Stimulated activated CD4-positive, alpha-beta T cell treated with anti-CD3 and anti-CD28 coated beads, Interleukin-15, amount 100 ng/mL, for 1 hour (primary cell): ENCODE measurements around the gene ADCYAP1R1.

Experiments used
- DNase-seq, 2 donors: peaks; one replicate each; pipeline ENCODE4 v3.0.0-alpha.2; 2020; ENCODE audit warnings: low read depth in 1 of 2, low spot score in 1 of 2

The ADCYAP1R1 gene

DNA sequence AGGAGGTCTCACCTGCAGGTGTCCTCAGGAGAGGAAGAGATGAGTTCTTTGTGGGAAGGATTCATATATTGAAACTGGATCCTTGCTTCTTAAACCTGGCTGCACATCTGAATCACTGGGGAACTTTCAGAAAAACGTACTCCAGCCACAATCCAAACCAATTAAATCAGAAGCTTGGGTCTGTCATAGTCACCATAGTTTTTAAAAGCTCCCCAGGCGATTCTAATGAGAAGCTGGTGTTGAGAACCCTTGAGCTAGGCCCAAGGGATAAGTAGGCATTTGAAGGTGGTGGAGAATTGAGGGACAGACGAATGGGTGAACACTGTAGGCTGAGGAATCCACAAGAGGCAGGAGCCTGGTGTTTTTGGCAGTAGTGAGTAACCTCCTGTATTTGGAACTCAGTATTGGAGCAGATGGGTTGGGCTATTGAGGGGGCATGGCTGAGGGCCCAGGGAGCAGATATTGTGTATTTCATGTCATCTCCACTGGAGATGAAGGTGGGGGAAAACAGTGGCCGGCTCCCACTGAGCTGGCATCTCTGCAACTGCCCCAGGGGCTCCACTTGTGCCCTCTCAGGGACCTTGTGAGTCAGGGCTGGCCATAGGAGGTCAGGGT is 14.5 kb downstream of the ADCYAP1R1 start:
- no peak for DNase-seq

DNA sequence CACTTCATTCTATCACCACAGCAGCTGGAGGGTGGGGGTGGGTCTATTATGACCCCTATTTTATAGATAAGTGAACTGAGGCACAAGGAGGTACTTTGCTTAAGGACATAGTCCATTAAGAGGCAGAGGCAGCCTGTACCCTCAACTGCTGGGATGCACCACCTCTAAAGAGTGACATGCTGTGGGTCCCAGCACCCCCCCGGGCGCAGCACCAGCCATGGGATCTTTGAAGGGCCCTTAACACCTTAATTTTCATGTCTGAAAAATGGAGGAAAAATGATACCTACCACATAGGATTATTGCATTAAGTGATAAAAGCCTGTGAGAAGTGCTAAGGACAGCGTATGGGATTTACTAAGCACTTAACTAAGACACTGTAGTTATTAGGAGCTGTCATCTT is 15.4 kb downstream of the ADCYAP1R1 start:
- no peak for DNase-seq

DNA sequence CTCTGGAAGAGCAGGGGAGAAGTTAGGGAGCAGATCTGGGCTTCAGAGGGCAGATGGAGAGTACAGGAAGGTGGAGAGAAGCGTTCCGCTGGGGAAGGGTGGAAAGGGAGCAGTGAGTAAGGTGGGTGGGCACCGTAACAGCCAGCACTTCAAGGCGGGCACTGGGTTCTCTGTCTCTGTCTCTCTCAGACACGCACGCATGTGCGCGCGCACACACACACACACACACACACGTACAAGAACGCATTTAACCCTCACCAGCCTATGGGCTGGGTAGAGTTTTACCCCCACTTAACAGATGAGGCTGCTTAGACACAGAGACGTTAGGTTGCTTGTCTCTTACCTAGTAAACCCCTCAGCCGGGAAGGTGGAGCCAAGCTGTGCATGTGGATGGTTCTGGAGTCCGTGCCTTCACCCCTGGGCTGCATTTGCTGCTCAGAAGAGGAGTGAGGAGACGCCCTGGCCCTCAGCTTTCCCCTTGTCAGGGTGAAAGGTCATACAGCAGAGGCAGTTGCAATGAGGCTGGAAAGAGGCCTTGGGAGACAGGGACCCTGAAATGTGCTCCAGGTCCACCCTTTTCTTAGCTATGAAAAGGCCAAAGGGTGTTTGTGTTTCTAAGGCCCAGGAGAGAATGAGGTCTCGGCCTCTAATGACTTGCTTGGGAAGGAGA is 16.0 kb downstream of the ADCYAP1R1 start:
- DNase-seq: no peak

DNA sequence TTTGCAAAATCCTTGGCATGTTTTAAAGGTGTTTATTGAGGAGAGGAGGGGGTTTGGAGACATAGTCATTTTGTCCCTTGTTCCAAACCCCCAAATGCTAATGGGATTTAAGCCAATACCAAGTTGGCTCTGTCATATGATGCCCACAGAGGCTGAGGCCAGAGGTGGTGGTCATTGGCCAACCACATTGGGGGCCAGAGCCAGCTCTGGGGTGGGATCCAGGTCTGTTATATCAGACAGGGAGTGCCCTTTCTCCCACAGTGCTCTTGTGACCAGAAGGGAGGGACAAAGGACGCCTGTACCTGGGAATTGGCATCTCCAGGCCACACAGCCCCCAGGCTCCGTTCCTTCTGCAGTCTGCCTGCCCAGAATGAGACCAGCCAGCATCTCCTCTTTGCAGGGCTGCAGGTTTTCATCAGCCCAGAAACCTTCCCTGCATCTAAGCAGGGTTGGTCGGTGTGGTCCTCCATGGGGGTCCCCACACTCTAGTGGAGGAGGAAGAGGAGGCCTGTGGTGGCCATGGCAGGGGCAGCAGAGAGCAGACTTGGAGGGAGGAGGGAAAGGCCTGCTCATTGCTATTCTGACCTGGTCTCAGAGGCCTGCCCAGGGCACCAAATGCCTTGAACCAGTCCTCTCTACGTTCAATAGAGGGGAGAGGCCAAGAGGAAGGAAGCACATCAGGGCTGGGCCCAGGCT is 17.9 kb downstream of the ADCYAP1R1 start:
- no peak for DNase-seq

DNA sequence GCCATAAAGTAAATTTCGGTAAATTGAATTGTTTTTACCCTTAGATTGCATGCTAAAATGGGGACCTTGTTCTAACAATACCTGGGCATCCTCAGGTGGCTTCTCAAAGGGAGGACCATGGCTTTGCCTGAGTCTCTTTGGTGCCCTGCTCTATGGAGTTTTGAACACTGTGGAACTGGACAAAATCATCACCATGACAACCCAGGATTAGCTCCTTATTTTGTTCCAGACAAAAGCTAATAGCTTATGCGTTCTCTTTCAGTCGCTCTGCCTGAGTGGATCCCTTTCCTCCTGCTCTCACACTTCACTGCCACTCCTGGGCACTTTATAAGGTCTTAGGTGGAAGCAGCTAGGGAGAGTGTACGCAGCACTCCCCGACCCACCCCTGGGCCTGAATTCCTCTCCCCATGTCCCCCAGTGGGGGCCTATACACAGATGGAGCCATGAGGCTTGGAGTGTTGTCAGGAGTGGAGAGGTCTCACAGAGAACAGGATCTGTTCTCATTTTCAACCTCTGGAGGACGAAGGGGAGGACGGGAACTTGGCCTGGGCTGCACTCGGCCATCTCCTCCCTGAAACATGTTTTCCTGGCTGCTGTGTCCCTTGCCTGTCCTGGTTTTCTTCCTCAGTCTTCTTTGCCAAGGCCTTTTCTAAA is 19.0 kb downstream of the ADCYAP1R1 start:
- no peak for DNase-seq

DNA sequence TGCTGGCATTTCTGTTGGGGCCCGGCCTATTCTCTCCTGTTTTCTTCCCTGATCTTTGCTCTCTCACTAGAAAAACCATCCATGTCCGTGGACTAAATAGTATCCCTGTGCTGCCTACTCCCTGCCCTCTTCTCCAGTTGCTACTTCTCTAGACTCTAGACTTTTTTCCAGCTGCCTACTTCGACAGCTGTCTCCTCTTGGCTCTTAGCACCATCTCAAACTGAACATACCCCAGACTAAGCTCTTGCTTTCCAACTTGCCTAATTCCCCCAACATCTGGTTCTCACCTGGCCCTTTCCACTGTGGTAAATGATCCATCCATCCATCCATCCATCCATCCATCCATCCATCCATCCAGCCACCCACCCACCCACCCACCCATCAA is 19.5 kb downstream of the ADCYAP1R1 start:
- DNase-seq: no peak

DNA sequence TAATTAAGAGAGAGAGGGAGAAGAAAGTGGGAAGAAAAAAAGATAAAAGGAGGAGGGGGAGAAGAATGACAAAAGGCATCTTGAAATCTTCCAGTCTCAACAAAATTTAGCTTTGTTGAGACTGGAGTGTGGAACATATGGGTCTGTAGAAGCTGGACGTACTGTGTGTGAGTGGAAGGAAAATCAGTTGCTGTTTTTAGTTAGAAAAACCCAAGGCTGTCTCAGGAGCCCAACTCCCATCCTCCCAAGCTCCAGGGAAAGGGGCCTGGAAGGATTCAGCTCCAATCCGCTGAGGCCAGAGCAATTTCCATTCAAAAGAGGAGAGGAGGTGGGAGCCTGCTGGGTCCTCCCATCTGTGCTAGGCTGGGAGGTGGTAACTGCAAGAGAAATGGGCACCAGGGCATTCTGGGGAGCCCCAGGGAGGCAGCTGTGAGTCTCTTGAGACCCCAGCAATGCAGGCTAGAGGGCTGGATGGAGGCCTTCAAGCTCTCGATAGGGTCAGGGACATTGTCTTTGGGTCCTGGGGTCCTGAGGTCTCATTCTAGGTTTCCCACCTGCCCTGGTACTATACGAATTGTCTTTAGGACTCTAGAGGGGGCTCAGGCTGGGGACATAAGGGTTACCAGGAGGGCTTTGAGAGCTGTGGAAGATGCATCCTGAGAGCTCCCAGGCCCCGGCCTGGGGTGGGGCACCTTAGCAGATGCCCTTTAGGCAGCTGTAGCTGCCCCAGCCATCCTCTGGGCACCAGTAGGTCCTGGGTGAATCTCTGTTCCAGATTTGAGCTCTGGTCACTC is 21.4 kb downstream of the ADCYAP1R1 start:
- no peak for DNase-seq

DNA sequence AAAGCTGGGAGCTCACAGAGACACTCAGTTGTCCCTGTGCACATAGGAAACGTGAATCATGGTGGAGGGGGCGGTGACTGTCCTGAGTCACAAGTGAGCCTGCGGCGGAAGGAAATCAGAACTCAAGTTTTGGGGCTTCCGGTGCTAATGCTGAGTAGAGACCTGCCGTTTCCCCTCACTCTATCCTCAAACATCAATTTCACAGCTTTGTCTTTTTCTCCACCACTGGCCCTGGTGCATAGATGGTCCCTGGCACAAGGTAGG is 21.9 kb downstream of the ADCYAP1R1 start:
- no peak for DNase-seq

DNA sequence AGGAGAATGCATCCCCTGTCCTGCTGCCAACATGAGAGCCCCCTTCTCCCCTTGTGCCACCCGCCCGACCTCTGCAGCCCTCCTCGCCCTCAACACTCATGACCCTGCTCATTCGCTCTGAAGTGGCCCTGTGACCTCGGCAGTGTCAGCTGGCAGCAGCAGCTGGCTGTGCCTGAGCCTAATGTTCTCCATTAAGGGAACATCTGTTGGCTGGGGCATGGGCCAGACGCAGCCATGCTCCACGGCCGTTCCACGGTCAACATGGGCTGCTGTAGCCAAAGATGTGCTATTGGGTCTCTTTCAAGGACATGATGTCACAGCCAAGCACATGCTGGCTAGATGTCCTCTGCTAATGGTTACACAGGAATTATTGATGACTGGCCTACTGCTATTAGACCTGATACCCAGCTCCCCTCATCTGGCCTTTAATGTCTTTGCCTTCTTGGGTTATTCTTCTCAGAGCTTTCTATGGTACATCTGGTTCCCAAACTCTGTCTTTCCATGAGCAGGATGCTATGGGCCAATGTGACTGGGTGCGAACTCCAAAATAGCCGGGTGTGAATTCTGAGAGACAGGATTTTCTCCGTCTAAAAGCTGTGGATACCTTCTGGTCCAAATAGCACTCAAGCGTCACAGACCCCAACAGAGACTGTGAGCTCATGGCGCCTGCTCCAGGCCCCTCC is 22.4 kb downstream of the ADCYAP1R1 start:
- DNase-seq: no peak

DNA sequence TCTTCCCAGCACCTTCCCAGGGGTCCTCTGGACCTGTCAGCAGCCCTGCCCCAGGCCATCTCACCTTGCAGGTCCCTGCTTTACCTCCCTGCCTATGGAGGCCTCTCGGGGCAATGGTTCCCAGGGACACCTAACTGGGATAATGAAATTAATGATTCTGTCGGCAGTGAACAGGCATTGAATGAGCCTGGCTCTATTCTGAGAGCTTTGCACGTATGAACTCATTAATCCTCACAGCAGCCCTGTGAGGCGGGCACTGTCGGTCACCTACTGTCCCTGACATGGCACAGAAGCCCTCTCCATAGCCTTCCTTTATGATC is 22.9 kb downstream of the ADCYAP1R1 start:
- DNase-seq: no peak

DNA sequence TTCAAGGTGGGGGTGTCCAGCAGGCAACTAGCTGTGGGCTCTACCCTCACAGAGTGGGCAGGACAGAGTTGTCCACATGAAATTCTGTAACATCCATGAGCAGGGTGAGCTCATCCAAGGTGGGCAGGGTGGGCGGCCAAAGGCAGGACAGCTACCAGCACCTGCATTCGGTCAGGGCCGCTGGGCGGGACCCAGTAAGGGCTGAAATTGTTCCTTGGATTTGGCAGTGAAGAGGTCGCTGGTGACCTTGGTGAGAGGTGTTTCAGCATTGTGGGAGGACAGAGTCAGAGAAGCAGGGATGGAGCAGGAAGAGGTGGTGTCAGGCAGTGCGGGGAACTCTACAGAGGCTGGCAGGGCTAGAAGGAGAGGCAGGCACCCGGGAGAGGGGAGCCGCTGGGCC is 23.9 kb downstream of the ADCYAP1R1 start:
- DNase-seq: no peak

DNA sequence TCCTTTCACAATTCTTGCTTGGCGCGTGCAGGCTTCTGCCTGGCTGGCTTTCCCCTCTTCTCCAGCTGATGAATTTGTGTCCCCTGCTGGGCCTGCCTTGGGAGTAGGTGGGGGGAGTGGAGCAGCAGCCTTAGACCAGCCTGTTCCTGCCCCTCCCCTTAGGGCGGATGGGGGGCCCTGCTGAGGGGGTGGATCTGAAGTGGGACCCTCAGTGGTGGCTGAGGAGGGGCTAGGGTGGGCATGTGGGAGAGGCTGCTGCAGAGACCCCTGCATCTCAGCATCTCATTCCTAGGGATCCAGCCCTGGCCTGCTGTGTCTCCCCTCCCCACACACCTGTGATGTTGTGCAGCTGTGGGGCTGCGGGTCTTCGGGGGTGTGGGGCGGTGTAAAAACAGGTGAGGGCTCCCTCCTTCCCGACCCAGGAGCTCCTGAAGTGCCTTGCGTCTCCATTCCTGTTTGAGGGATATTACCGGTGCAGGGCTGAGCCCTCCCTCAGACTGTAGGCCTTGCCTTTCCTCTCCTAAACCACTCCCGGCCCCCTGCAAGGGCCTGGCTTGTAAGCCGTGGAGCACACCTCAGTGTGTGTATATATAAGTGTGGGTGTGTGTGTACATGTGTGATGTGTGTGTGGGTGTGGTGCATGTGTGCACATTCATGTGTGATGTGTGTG is 24.7 kb downstream of the ADCYAP1R1 start:
- DNase-seq: no peak

DNA sequence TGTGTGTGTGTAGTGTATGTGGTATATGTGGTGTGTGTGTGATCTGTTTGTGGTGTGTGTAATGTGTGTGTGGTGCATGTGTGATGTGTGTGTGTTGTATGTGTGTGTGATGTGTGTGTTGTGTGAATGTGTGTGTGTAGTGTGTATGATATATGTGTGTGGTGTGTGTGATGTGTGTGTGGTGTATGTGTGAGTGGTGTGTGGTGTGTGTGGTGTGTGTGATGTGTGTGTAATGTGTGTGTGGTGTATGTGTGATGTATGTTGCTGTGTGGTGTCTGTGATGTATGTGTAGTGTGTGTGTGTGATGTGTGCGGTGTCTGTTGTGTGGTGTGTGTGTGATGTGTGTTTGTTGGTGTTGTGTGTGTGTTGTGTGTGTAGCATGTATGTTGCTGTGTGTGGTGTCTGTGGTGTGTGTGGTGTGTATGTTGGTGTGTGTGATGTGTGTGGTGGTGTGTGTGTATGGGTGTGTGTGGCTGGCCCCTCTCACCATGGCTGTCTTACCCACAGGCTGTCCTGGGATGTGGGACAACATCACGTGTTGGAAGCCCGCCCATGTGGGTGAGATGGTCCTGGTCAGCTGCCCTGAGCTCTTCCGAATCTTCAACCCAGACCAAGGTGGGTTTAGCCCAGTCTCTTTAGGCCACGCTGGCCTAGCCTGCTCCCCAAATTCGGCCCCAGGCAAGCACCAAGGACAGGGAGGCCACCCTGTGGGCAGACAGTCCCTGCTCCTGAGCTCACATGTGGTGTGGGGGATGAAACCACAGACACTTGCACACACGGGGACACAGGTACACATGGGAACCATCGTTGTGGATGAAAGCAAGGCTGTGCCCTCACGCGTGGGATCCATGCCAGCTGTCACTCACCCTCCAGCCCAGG is 25.6 kb downstream of the ADCYAP1R1 start:
- no peak for DNase-seq

DNA sequence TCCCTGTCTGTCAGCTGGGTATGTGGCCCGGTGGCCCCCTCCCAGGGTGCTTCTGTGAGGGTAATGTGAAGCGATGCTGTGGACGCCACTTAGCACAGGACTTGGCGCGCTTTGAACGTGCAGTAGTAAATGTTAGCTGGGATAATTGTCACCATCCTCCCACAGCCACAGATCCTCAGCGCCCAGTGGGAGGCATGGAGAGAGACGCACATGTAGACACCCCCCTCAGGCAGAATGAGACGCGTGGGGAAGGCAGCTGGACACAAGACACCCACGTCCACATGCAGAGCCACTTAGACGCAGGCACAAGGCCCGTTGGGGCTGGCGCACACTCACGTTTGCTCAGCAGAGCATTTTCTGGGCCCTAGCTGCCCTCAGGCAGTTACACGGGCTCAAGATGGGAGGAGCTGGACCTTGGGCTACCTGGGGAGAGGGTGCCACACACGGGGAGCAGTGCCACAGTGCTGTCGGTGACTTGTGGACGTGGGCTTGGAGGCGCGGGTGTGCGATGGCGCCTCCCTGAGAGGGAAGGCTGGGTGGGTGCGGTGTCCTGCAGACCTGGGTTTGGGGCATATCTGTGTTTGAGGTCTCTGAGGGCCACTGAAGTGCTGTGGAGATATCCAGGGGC is 26.4 kb downstream of the ADCYAP1R1 start:
- no peak for DNase-seq

DNA sequence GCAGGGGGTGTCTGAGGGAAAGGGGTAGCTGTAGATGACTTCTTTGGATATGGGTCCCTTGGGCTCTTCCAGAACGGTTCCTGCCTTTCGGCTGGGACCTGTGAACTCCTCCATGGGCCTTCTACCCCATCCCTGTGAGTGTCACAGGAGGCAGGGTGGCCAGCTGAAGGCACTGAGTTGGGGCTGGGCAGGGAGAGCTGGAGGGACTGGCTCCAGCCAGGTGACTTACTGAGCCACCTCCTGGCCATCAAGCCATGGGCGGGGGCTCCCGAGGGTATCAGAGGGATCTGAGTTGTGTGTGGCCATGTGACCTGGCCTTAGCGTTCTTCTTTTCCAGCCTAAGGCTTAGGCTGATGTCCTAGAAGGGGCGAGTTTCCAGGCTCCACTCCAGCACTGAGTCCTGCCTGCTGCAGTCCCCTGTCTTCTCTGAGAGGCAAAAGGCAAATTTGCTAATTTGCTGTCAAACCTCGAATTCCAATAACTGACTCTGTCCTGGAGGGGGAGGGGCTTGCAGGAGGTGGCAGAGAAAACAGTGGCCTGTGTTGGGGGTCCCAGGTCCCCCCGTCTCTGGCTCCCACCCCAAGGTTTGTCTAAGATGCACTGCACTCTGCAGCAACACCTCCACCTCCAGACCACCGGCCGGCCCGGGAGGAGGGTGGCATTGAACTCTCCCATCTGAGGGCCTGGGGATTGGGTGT is 27.2 kb downstream of the ADCYAP1R1 start:
- DNase-seq: no peak

DNA sequence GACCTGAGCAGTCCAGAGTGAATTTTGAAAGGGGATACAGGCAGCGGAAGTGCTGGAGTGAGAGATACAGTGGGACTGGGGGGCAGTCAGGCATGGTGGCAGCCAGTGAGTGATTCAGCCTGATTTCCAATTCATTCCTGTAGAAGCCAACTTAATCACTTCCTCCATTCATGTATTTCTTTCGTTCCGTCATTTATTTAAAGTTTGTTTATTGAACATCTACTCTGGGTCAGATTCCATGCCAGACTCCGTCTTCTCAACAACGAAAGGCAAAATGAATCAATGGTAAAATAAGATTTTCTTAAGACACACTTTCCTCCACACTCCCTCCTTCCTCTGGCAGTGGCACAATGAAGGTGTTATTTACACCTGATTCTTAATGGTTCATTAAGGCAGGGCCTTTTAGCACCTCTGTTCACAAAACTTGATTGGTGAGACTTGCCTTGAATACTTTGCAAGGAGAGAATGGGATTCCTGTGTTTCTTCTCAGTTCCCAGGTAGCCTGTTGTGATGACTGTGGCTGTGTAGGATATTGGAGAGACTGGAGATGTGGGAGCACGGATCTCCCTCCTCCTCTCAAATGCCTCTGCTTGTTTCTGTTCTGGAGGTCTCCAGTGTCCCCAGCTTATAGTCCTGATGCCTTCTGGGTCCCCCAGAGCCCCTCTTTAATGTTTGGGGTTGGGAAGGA is 27.9 kb downstream of the ADCYAP1R1 start:
- DNase-seq: no peak

DNA sequence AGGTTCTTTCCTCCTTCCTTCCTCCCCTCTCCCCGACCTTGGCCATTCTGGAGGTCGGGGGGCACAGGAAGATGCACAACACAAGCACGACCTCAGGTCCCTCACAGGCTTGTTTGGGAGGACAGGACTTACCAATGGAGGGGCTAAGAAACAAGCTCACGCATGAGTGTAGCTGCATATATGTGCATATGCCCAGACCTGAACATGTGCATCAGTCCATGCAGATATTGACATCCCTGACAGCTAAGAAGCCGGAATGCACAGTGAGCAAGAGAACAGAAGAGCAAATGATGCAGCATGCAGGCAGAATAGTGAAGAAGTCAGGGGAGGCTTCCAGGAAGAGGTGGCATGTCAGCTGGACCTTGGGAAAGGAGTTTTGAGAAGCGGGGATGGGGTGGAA is 28.7 kb downstream of the ADCYAP1R1 start:
- no peak for DNase-seq

DNA sequence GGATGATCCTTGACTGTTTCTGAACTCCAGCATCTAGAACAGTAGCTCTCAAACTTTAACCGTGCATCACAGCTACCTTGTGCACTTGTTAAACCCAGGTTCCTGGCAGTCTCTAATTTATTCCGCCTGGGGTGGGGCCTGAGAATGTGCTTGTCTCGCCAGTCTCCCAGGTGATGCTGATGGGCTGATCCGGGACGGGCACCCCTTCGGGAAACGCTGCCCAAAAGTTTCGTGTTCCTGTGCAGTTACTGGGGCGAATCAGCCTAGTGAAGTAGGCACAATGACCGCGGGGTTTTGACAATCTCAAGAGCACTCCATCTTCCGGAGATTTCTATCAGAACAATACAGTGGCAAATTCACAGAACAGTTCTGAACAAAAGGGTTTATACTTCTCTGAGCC is 29.9 kb downstream of the ADCYAP1R1 start:
- DNase-seq: no peak
